ENCODE results near the gene CHRNA4. TPM values are rescaled to one million over a fixed set of nuclear protein-coding genes. Genes with fewer than 3 reads are reported as not detected.

The CHRNA4 gene
- total RNA-seq, 2 donors from 2014 or later = not detected

- H3K4me1 Mint-ChIP-seq (ENCODE audit: low read depth) = no peaks in the 10 kb centered on the region
- no peak overlapping the region for H3K27ac Mint-ChIP-seq
- H3K9me3 Mint-ChIP-seq = no peaks in the 10 kb centered on the region
- DNase-seq = no peak
- H3K27me3 Mint-ChIP-seq (ENCODE audit: low read depth) = peaks cover 12% of the 10 kb centered on the region
- ATAC-seq (replicated peaks in 1 of 2) = no peak
- no peaks in the 10 kb centered on the region for H3K36me3 Mint-ChIP-seq (ENCODE audit: insufficient read depth in 2 of 2)
- no peak overlapping the region for H3K4me3 Mint-ChIP-seq
Measured at GRCh38 chr20:63378626-63379025, 17.5 kb upstream of the CHRNA4 start.

GRCh38 chr20:63377951-63378381 lies 16.8 kb upstream of the CHRNA4 start:
- Mint-ChIP-seq H3K4me3 (no peak overlapping the region), H3K4me1 (ENCODE audit: low read depth) (no peaks in the 10 kb centered on the region), H3K36me3 (ENCODE audit: insufficient read depth in 2 of 2) (no peaks in the 10 kb centered on the region), H3K27me3 (ENCODE audit: low read depth) (peaks cover 12% of the 10 kb centered on the region), H3K27ac (no peak overlapping the region), H3K9me3 (no peaks in the 10 kb centered on the region)
- DNase-seq = no peak
- no peak for ATAC-seq (replicated peaks in 1 of 2)

- no peak overlapping the region for H3K4me3 Mint-ChIP-seq
Measured at GRCh38 chr20:63377256-63377941, 16.2 kb upstream of the CHRNA4 start.

GRCh38 chr20:63376283-63377250 lies 15.4 kb upstream of the CHRNA4 start:
- Mint-ChIP-seq H3K36me3 (ENCODE audit: insufficient read depth in 2 of 2) (no peaks in the 10 kb centered on the region), H3K27me3 (ENCODE audit: low read depth) (peaks cover 12% of the 10 kb centered on the region), H3K9me3 (no peaks in the 10 kb centered on the region), H3K27ac (no peak overlapping the region), H3K4me1 (ENCODE audit: low read depth) (no peaks in the 10 kb centered on the region), H3K4me3 (no peak overlapping the region)
- DNase-seq (no peak), ATAC-seq (replicated peaks in 1 of 2) (no peak)

More at GRCh38 chr20:63377256-63377941, 16.2 kb upstream of the CHRNA4 start:
- Mint-ChIP-seq H3K4me1 (ENCODE audit: low read depth) (no peaks in the 10 kb centered on the region), H3K36me3 (ENCODE audit: insufficient read depth in 2 of 2) (no peaks in the 10 kb centered on the region), H3K27me3 (ENCODE audit: low read depth) (peaks cover 12% of the 10 kb centered on the region), H3K9me3 (no peaks in the 10 kb centered on the region), H3K27ac (no peak overlapping the region)
- ATAC-seq (replicated peaks in 1 of 2) (no peak), DNase-seq (no peak)

- no peak overlapping the region for H3K27ac Mint-ChIP-seq
- no peak for DNase-seq
- no peaks in the 10 kb centered on the region for H3K36me3 Mint-ChIP-seq (ENCODE audit: insufficient read depth in 2 of 2)
- H3K4me3 Mint-ChIP-seq = no peak overlapping the region
- H3K9me3 Mint-ChIP-seq = no peaks in the 10 kb centered on the region
- no peaks in the 10 kb centered on the region for H3K4me1 Mint-ChIP-seq (ENCODE audit: low read depth)
- no peak for ATAC-seq (replicated peaks in 1 of 2)
- peaks cover 12% of the 10 kb centered on the region for H3K27me3 Mint-ChIP-seq (ENCODE audit: low read depth)
Measured at GRCh38 chr20:63375438-63375837, 14.3 kb upstream of the CHRNA4 start.

GRCh38 chr20:63374504-63374903 lies 13.4 kb upstream of the CHRNA4 start:
- ATAC-seq (replicated peaks in 1 of 2) = no peak
- Mint-ChIP-seq H3K9me3 (no peaks in the 10 kb centered on the region), H3K27ac (no peak overlapping the region), H3K4me3 (no peak overlapping the region), H3K27me3 (ENCODE audit: low read depth) (peaks cover 12% of the 10 kb centered on the region), H3K4me1 (ENCODE audit: low read depth) (no peaks in the 10 kb centered on the region), H3K36me3 (ENCODE audit: insufficient read depth in 2 of 2) (no peaks in the 10 kb centered on the region)
- DNase-seq = no peak

- Mint-ChIP-seq H3K27me3 (ENCODE audit: low read depth) (peaks cover 8% of the 10 kb centered on the region), H3K36me3 (ENCODE audit: insufficient read depth in 2 of 2) (no peaks in the 10 kb centered on the region)
- ATAC-seq (replicated peaks in 1 of 2) = no peak
Measured at GRCh38 chr20:63373996-63374395, 12.8 kb upstream of the CHRNA4 start.

GRCh38 chr20:63372971-63373885 lies 12.1 kb upstream of the CHRNA4 start:
- peaks cover 6% of the 10 kb centered on the region for H3K27me3 Mint-ChIP-seq (ENCODE audit: low read depth)
- H3K4me3 Mint-ChIP-seq = no peak overlapping the region
- no peak for ATAC-seq (replicated peaks in 1 of 2)
- H3K27ac Mint-ChIP-seq = no peak overlapping the region
- DNase-seq = no peak
- no peaks in the 10 kb centered on the region for H3K36me3 Mint-ChIP-seq (ENCODE audit: insufficient read depth in 2 of 2)
- H3K4me1 Mint-ChIP-seq (ENCODE audit: low read depth) = no peaks in the 10 kb centered on the region
- H3K9me3 Mint-ChIP-seq = no peaks in the 10 kb centered on the region

More at GRCh38 chr20:63373996-63374395, 12.8 kb upstream of the CHRNA4 start:
- no peak overlapping the region for H3K27ac Mint-ChIP-seq
- H3K4me1 Mint-ChIP-seq (ENCODE audit: low read depth) = no peaks in the 10 kb centered on the region
- DNase-seq = no peak
- no peak overlapping the region for H3K4me3 Mint-ChIP-seq
- H3K9me3 Mint-ChIP-seq = no peaks in the 10 kb centered on the region

- no peak for ATAC-seq (replicated peaks in 1 of 2)
- H3K4me3 Mint-ChIP-seq = no peak overlapping the region
- no peak for DNase-seq
- H3K27me3 Mint-ChIP-seq (ENCODE audit: low read depth) = peaks cover 5% of the 10 kb centered on the region
- no peak overlapping the region for H3K27ac Mint-ChIP-seq
- H3K9me3 Mint-ChIP-seq = no peaks in the 10 kb centered on the region
- no peaks in the 10 kb centered on the region for H3K4me1 Mint-ChIP-seq (ENCODE audit: low read depth)
- H3K36me3 Mint-ChIP-seq (ENCODE audit: insufficient read depth in 2 of 2) = no peaks in the 10 kb centered on the region
Measured at GRCh38 chr20:63371291-63371865, 10.2 kb upstream of the CHRNA4 start.

GRCh38 chr20:63370618-63371187 lies 9.6 kb upstream of the CHRNA4 start:
- no peak overlapping the region for H3K4me3 Mint-ChIP-seq
- H3K27ac Mint-ChIP-seq = no peak overlapping the region
- DNase-seq = no peak

GRCh38 chr20:63369724-63370617 lies 8.8 kb upstream of the CHRNA4 start:
- Mint-ChIP-seq H3K4me1 (ENCODE audit: low read depth) (no peaks in the 10 kb centered on the region), H3K4me3 (no peak overlapping the region), H3K27ac (no peak overlapping the region), H3K27me3 (ENCODE audit: low read depth) (no peaks in the 10 kb centered on the region), H3K36me3 (ENCODE audit: insufficient read depth in 2 of 2) (no peaks in the 10 kb centered on the region), H3K9me3 (no peaks in the 10 kb centered on the region)
- DNase-seq = no peak
- ATAC-seq (replicated peaks in 1 of 2) = no peak

More at GRCh38 chr20:63370618-63371187, 9.6 kb upstream of the CHRNA4 start:
- Mint-ChIP-seq H3K4me1 (ENCODE audit: low read depth) (no peaks in the 10 kb centered on the region), H3K27me3 (ENCODE audit: low read depth) (no peaks in the 10 kb centered on the region), H3K36me3 (ENCODE audit: insufficient read depth in 2 of 2) (no peaks in the 10 kb centered on the region), H3K9me3 (no peaks in the 10 kb centered on the region)
- ATAC-seq (replicated peaks in 1 of 2) = no peak

All from activated T-cell treated with anti-CD3 and anti-CD28 coated beads, Interleukin-2, amount 50 U/mL, for 72 hours (primary cell).